Measurements from ENCODE around the gene PLEKHG5. TPM values are rescaled to one million over a fixed set of nuclear protein-coding genes. Genes with fewer than 3 reads are reported as not detected.

PLEKHG5 gene
- polyA plus RNA-seq, 2 of the 4 experiments (the other 2 are of a cell fraction) = 0.84 to 3.1 TPM

- no peak overlapping the region for H3K27ac ChIP-seq
- ChIA-PET CTCF (interaction anchor here (0.9 to 6.9 kb wide), 9 partner anchors 9 to 231 kb away, joined by 3 to 35 read pairs (median 5); partner anchors contain the start of gene PLEKHG5), POLR2A (no interaction called here)
- no peak for ATAC-seq
- H3K4me2 ChIP-seq = no peak overlapping the region
- no peak for DNase-seq (ENCODE audit: low read depth in 1 of 2, low spot score in 1 of 2)
- peaks cover 7% of the 10 kb centered on the region; the same call in 1 of the 3 replicates for H3K4me1 ChIP-seq
- H3K9me3 ChIP-seq = no peaks in the 10 kb centered on the region
- FAIRE-seq = no peak
- 85% methylated on average over 20 of the region's 24 CpGs for WGBS (ENCODE audit: missing lambda C conversion rate)
- no peak overlapping the region for H3K4me3 ChIP-seq
- TF ChIP-seq KDM5A (IDR thresholded peaks at IDR 0.05) = no peak
Observed at GRCh38 chr1:6477039-6477820, 14.2 kb downstream of the PLEKHG5 start.

DNA sequence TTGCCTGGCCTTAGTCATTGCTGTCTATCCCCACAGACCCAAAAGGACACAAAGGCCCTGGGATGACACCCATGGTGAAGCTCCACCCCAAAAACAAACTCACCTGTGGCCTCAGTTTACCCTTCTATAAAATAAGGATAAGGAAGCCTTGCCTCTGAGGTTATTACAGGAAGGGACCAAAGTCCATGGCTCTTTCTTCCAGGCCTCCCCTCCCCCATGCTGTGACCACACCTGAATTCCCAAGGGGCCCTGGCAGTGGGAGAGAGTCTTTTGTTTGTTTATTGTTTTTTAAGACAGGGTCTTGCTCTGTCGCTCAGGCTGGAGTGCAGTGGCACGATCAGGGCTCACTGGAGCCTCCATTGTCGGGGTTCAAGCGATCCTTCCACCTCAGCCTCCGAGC is 15.0 kb downstream of the PLEKHG5 start:
- Histone ChIP-seq H3K4me2 (no peak overlapping the region), H3K4me1 (peaks cover 7% of the 10 kb centered on the region; the same call in 1 of the 3 replicates), H3K9me3 (no peaks in the 10 kb centered on the region), H3K4me3 (no peak overlapping the region), H3K27ac (no peak overlapping the region)
- POLR2A ChIA-PET = interaction anchor here (0.6 kb wide), 1 partner anchor 217 kb away, joined by 3 read pairs; no protein-coding TSS in a partner anchor
- CTCF ChIA-PET = interaction anchor here (0.9 to 6.9 kb wide), 12 partner anchors 9 to 125 kb away, joined by 3 to 35 read pairs (median 3); partner anchors contain the start of genes PLEKHG5 and TNFRSF25
- TF ChIP-seq KDM5A (IDR thresholded peaks at IDR 0.05) (no peak), CHD2 (IDR thresholded peaks at IDR 0.05; ENCODE audit: low read length, partially characterized antibody) (no peak), EP300 (IDR thresholded peaks at IDR 0.05) (no peak), POLR2AphosphoS2 (conservative IDR thresholded peaks at IDR 0.05; ENCODE audit: low read length) (no peak), MAZ (IDR thresholded peaks at IDR 0.05; ENCODE audit: borderline replicate concordance, low read depth, low read length) (no peak), CBX2 (IDR thresholded peaks at IDR 0.05; ENCODE audit: borderline replicate concordance, low read depth) (no peak), HEYL (CRISPR knock-in tag; IDR thresholded peaks at IDR 0.05) (no peak), RFX5 (IDR thresholded peaks at IDR 0.05) (no peak), NFE2L2 (conservative IDR thresholded peaks at IDR 0.05; ENCODE audit: low read length) (no peak), NPAS2 (CRISPR knock-in tag; IDR thresholded peaks at IDR 0.05; ENCODE audit: borderline replicate concordance) (no peak), TP53 (CRISPR knock-in tag; IDR thresholded peaks at IDR 0.05) (no peak), CBX8 (IDR thresholded peaks at IDR 0.05) (no peak), SMC3 (IDR thresholded peaks at IDR 0.05) (no peak), BHLHE40 (IDR thresholded peaks at IDR 0.05; ENCODE audit: low read depth, low read length) (no peak), JUN (IDR thresholded peaks at IDR 0.05) (no peak), ZFP36 (IDR thresholded peaks at IDR 0.05; ENCODE audit: borderline replicate concordance, partially characterized antibody) (no peak), RARB (CRISPR knock-in tag; IDR thresholded peaks at IDR 0.05) (no peak)
- TF ChIP-seq, protein P1, sequence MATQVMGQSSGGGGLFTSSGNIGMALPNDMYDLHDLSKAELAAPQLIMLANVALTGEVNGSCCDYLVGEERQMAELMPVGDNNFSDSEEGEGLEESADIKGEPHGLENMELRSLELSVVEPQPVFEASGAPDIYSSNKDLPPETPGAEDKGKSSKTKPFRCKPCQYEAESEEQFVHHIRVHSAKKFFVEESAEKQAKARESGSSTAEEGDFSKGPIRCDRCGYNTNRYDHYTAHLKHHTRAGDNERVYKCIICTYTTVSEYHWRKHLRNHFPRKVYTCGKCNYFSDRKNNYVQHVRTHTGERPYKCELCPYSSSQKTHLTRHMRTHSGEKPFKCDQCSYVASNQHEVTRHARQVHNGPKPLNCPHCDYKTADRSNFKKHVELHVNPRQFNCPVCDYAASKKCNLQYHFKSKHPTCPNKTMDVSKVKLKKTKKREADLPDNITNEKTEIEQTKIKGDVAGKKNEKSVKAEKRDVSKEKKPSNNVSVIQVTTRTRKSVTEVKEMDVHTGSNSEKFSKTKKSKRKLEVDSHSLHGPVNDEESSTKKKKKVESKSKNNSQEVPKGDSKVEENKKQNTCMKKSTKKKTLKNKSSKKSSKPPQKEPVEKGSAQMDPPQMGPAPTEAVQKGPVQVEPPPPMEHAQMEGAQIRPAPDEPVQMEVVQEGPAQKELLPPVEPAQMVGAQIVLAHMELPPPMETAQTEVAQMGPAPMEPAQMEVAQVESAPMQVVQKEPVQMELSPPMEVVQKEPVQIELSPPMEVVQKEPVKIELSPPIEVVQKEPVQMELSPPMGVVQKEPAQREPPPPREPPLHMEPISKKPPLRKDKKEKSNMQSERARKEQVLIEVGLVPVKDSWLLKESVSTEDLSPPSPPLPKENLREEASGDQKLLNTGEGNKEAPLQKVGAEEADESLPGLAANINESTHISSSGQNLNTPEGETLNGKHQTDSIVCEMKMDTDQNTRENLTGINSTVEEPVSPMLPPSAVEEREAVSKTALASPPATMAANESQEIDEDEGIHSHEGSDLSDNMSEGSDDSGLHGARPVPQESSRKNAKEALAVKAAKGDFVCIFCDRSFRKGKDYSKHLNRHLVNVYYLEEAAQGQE (IDR thresholded peaks at IDR 0.05) = no peak
- WGBS (ENCODE audit: missing lambda C conversion rate) = 89% methylated on average over 5 of the region's 5 CpGs
- DNase-seq (ENCODE audit: low read depth in 1 of 2, low spot score in 1 of 2) = no peak
- ATAC-seq = no peak
- FAIRE-seq = no peak
